Esophagus mucosa (tissue), 1 donor: ENCODE data around the gene SENP5. TPM values are rescaled to one million over a fixed set of nuclear protein-coding genes. Genes with fewer than 3 reads are reported as not detected.
A peak's percentile ranks its signal among the peaks of the same experiment; 100 is the strongest.
"Not testable (repeated sequence)": the region's sequence is repeated elsewhere in the genome, so short reads cannot be mapped to it uniquely, and the experiment has no call there.

ENCODE experiments used
- ATAC-seq: fragments of 200-7000 bp; cut with Tn5 transposase; one replicate; pipeline ENCODE4 v1.9.1; 2020
- total RNA-seq: library from RNA; stranded (reverse); gene quantifications from one replicate; pipeline ENCODE4 v1.2.4, GENCODE V29; 2023
- donor health status: DM: yes; HTN: yes; CAD: no.

SENP5 gene
- total RNA-seq, 1 donor from 2014 or later: 16.1 TPM

DNA sequence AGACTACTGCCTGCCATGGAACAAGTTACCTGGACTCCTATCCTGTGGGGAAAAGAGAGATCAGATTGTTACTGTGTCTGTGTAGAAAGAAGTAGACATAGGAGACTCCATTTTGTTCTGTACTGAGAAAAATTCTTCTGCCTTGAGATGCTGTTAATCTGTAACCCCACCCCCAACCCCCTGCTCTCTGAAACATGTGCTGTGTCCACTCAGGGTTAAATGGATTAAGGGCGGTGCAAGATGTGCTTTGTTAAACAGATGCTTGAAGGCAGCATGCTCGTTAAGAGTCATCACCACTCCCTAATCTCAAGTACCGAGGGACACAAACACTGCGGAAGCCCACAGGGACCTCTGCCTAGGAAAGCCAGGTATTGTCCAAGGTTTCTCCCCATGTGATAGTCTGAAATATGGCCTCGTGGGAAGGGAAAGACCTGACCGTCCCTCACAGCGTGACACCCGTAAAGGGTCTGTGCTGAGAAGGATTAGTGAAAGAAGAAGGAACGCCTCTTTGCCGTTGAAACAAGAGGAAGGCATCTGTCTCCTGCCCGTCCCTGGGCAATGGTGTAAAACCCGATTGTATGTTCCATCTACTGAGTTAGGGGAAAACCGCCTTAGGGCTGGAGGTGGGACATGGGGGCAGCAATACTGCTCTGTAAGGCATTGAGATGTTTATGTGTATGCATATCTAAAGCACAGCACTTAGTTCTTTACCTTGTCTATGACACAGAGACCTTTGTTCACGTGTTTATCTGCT is 76.5 kb downstream of the SENP5 start:
- not testable (repeated sequence) for ATAC-seq

DNA sequence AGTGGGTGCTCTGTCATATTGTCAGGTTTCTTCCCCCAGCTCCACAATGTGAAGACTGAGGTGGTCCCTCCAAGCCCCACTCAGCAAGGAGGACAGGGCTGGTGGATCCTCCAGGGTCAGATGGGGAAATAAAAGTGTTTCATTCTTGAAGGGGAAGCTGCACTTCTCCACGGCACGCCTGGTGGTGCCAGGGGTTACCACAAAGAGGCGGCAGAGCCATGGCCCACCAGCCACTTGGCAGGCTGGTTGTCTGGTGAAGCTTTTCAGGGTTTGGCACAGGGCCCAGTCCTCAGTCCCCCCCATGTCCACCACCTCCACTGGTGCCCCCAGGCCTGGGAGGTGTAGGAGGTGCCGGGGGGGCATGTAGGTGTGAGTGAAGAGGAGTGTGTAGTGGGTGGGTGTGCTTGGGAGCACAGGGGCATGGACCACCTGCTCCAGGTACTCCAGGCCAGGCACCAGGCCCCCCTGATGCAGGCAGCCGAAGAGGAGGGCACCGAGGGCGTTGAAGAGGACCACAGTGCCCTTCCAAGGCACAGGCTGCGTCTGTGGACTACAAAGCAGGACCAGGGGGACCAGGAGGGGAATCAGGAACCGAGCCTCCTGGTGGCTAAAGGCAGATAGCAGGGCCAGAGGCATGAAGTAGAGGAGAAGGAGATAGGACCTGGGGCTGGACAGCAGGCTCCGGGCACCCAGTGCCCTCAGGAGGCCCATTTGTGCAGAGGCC is 79.6 kb downstream of the SENP5 start:
- ATAC-seq: no peak

DNA sequence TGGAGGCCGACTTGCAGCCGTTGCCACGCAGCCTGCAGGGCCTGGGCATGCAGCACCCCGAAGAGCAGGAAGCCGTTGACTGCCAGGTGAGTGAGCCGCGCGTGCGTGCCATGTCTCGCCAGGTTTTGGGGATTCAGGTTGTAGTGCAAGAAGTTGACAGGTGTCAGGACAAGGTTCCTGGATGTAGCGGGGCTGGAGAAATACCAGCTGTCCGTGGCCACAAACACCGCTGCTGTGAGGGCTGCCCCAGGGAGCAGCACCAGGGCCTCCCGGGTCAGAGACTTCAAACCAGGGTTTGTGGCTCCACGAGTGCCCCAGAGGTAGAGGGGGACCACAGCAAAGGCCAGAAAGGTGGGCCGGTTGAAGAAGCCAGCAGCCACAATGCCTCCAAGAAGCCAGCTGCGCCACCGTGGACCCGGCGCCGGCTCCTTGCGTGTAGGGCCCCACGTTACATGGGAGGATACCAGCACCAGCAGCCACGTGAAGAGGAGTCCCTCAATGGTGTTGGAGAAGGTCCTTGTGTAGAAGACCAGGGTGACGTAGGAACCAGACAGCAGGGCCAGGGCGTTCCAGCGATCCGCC is 80.2 kb downstream of the SENP5 start:
- ATAC-seq: no peak

DNA sequence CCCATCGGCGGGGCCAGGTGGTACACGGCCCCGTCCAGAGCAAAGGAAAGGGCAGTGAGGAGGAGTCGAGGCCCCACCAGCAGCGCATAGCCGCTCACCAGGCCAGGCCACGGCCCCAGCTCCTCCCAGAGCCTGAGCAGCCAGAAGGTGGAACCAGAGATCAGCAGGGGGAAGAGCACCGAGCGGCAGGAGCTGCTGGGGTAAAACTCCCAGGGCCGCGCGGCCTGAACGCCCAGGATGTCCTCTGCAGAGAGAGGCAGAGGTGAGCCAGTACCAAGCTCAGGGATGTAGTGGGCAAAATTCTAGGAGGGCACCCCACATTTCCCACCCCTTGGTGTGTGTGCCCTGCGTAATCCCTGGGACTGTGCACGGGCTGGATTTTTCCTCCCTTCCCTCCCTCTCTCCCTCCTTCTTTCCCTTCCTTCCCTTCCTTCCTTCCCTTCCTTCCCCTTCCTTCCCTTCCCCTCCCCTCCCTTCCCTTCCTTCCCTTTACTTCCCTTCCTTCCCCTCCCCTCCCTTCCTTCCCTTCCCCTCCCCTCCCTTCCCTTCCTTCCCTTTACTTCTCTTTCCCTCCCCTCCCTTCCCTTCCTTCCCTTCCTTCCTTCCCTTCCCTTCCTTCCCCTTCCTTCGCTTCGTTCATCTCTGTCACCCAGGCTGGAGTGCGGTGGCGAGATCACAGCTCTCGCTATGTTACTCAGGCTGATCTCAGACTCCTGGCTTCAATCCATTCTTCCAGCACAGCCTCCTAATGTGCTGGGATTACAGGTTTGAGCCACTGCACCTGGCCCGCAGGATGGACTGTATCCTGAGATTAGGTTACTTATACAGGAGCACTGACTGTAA is 80.9 kb downstream of the SENP5 start:
- ATAC-seq: no peak

DNA sequence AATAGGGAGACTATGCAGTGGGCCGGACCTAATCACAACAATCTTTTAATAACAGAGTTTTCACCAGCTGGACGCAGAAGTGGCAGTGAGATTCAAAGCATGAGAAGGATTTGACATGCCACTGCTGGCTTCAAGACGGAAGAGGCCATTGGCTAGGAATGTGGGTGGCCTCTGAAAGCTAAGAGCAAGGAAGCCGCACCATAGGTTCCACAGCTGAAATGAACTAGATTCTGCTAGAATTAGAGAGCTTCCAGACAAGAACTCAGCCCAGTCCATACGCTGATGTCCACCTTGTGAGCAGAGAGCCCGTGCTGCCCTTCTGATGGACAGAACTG is 81.5 kb downstream of the SENP5 start:
- ATAC-seq: no peak

DNA sequence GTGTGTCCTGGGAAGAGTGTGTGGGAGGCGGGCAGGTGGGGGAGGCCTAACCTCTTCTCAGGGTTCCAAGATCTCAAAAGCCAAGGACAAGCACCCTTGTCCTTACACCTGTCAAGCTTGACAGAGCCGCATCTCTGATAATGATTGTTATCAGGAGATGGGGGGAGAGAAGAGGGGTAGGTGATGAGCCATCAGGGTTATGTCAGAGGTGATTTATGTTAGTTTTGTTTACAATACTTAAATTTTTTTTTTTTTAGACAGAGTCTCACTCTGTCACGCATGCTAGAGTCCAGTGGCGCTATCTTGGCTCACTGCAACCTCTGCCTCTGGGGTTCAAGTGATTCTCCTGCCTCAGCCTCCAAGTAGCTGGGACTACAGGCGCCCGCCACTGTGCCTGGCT is 82.0 kb downstream of the SENP5 start:
- no peak for ATAC-seq

DNA sequence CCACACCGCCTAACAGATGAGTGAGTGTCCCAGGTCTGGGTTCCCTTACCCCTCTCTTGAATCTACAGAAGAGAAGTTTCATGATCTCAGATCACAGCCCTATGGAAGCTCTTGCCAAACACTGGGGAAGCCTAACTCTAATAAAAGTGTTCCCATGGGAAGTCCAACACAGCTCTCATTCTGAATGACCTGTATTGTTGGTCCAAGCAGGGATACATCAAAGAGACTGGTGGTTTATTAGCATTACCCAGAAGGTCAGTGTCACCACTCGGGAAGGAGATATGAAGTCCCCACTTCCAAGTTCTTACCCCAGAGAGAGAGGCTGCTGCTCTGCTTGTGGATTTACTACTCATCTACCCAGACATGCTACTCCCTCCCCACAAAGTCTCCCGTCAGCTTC is 83.7 kb downstream of the SENP5 start:
- no peak for ATAC-seq

DNA sequence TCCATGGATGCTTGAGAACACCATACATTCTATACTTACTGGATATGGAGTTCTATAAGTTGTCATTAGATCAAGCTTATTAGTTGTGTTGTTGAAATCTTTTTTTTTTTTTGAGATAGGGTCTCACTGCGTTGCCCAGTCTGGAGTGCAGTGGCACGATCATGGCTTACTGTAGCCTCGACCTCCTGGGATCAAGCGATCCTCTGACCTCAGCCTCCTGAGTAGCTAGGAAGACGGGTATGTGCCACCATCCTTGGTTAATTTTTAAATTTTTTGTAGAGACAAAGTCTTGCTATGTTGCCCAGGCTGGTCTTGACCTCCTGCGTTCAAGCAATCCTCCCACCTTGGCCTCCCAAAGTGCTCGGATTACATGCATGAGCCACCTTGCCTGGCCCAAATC is 87.1 kb downstream of the SENP5 start:
- no peak for ATAC-seq

DNA sequence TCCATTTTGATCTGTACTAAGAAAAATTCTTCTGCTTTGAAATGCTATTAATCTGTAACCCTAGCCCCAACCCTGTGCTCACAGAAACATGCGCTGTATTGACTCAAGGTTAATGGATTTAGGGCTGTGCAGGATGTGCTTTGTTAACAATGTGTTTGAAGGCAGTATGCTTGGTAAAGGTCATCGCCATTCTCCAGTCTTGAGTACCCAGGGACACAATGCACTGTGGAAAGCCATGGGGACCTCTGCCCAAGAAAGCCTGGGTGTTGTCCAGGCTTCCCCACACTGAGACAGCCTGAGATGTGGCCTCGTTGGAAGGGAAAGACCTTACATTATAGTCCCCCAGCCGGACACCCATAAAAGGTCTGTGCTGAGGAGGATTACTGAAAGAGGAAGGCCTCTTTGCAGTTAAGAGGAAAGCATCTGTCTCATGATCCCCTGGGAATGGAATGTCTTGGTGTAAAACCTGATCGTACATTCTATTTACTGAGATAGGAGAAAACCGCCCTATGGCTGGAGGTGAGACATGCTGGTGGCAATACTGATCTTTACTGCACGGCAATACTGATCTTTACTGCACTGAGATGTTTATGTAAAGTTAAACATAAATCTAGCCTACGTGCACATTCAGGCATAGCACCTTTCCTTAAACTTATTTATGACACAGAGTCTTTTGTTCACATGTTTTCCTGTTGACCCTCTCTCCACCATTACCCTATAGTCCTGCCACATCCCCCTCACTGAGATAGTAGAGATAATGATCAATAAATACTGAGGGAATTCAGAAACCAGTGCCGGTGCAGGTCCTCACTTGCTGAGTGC is 94.6 kb downstream of the SENP5 start:
- no peak for ATAC-seq

DNA sequence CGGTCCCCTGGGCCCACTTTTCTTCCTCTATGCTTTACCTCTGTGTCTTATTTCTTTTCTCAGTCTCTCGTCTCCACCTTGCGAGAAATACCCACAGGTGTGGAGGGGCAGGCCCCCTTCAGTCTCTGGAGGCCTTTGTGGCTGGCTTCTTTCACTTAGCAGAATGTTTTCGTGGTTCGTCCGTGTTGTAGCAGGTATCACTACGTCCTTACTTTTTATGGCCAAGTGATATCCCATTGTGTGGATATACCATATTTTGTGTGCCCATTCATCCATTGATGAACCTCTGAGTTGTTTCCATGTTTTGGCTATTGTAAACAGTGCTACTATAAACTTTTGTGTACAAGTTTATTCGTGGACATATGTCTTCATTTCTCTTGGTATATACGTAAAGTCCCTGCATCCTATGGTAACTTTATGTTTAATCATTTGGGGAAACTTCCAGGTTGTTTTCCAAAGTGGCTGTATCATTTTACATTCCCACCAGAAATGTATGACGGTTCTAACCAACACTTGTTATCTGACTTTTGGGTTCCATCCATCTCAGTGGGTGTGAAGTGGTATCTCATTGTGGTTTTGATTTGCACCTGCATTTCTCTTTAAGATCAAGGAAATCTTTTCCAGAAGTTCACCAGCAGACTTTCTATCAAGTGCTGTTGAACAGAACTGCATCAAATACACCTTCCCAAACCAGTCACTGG is 95.4 kb downstream of the SENP5 start:
- ATAC-seq: no peak

DNA sequence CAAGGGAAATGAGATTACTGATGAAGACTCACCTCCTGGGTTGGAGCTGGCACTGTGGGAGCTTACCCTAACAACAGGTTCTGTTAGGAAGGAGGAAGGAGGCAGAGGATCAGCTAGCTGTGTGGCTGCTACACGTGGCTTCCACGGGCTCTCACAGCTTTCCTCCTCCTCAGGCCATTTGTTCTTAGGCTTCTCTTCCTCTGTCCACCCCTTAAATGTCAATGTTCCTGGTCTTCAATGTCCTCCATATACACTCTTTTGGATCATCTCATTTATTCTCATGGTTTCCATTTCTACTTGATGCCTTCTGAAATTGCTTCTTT is 95.9 kb downstream of the SENP5 start:
- ATAC-seq: no peak

DNA sequence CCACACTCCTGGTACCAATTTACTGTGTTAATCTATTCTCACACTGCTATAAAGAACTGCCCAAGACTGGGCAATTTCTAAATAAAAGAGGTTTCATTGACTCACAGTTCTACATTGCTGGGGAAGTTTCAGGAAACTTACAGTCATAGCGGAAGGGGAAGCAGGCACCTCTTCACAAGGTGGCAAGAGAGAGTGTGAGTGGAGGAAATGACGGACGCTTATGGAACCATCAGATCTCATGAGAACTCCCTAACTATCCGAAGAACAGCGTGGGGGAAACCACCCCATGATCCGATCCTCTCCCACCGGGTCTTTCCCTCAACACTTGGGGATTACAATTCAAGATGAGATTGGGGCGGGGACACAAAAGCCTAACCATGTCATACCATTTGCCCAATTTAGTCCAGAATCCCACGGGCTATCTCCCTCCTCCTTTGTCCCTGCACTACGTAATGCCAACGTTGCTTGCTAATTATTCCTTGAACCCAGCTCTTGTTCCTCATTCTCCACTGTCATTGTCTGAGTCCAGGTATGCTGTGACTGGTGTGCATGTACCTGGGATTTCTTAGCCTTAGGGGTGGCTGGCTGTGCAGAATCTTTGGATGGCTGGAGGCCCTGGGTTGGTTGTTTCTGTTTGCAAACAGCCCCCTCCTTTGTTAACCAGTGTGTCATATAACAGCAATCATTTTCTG is 97.5 kb downstream of the SENP5 start:
- ATAC-seq: no peak

DNA sequence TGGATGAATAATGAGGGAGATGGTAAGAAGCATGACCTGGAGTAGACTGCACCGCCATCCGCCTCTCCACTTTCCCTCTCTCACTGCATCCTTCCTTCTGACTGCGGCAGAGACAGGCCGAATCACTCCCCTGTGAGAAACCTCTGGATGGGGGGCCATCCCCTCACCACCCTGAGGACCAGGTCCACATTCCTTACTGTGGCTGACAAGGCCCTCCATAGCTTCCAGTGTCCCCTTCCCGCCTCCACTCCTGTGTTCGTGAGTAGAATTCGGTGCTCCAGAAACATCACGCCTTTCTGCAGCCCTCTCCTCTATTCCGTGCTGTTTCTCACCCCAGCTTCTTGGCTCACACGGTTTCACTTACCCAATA is 98.1 kb downstream of the SENP5 start:
- no peak for ATAC-seq

DNA sequence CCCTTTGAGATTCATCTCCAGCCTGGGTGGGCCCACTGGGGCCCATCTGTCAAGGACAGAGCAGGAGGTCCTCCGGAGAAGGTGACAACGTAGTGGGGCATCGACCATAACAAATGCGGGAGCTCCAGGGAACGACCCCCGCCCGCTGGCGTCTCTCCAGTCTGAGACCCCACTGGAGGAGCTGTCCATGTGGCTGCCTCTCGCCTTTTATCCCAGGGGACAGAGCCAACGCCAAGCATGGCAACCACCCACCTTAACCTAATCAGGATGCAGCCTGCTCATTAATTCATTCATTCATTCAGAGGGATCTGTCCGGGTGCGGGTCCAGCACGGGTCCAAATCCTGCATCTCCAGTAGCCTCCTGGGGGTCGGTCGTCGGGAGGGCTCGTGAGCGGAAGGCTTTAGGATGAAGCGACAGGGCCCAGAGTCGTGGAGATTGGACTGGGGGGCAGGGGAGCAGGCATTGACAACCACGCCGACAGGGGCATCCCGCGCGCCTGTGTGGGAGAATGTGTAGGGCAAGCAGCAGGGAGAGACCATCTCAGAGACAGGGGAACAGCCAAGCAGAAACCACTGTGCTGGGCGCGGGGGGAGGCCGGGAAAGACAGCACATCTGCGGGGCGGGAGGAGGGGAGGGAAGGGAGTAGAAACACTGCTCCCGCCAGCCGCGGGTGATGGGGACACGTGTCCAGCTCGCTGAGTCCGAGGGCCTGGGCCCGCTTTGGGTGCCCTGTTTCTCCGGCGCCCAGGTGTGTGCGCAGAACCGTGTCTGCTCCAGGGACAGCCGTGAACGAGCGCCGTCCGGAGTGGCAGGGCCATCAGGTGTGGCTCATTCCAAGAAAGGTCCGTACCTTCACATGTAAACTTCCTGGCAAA is 99.0 kb downstream of the SENP5 start:
- ATAC-seq: no peak

DNA sequence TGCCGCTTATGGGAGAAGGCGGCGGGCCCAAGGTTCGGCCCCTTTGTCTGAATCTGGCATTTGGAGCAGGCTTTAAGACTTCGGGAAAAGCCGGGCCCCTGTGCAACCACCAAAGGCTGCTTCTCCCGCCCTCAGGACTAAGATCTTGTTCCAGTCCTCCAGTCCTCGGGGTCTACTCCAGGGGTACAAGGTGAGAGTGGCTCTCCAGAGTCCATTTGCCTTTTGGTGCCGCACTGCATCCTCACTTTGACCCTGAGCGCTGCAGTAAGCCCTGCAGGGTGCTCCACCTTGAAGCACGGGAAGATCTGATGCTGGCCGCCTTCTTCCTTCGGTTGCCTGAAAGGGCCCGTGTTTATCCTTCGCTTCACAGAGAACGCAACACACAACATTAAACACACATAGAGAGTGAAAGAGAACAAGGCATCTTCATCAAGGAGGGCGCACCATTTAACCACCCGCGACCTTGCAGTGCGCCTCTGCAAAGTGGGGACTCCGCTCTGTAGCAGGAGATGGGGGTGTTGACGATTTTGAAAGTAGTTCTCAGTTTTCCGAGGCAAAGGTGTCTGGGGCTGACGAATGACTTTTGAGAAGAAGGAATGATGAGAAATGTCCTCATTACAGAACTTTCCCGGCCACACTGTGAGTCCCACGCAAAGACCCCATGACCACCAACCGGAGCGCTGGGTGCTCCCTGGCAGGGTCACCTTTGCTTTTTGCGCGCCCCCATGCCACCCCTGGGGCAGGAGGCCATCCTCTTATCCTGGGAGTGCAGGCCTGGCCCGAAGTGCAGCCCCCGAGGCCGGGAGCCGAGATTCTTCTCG is 99.9 kb downstream of the SENP5 start:
- ATAC-seq: no peak

DNA sequence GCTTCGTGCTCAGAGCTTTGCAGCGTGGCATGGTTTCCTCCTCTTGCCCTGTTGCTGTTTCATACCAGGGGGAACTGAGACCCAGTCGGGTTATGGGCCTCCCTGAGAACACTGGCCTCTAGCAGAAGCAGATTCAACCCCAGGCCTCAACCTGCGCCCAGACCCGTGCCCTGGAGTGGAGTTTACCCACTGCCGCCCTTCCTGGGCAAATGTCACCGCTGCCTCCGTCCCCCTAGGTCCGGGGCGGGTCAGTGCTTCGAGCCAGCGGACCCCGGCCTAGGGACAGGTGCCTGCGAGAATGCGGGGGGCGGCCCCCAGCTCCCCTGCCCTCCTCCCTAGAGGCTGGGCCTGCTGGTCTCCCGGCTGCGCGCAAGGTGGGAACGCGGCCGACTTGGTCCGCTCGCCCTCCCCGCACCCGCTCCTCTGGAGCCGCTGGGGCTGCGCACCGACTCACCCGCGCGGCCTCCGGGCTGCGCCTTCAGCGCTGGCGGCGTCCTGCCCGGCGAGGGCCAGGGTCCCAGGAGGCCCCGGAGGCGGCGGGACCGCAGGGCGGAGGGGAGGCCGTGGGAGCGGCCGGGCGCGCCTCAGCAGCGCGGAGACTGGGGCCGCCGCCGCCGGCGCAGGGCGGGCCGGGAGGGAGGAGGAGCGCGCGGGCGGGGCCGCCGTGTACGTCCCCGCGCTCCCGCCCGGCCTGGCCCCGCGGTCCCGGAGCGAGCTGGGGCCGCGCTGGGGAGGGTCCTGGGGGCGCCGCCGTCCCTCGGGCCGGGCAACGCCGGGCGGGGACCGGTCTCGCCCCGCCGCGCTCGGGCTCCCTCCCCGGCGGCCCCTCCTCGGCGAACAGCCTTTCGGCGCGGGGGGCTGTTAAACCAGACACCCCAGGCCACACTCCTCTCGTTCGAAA is 100.8 kb downstream of the SENP5 start, which contains the start of gene PIGZ:
Gene PIGZ, minus strand, starts transcription at position 601 of the 901 bp plus-strand sequence. CDS start 16,802 bp downstream, outside the sequence.
- ATAC-seq: peak; percentile 83

DNA sequence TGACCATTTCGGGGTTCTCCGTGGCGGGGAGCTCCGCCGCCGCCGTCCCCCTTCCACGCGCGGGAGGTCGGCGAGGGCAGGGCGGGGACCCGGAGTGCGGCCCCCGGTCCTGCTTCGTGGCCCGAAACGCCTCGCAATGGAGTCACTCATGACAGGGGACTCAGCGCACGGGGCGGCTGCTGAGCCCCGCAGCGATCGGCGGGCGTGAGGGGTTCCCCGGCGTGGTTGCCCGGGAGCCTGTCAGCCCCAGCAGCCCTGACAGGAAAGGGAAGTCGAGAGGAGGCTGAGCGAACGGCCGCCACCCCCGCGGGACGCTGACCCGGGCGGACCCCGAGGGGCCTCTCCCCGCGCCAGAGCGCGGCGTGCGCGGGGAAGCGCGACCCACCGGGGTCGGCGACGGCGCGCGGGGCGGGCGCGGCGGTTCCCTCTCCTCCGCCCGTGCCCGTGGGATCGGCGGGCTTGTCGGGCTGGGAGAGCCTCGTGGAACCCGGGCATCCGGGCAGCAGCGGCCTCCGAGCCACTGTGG is 101.5 kb downstream of the SENP5 start:
- ATAC-seq: peak; percentile 20
